Measurements from ENCODE around the gene ASCC1. TPM values are rescaled to one million over a fixed set of nuclear protein-coding genes. Genes with fewer than 3 reads are reported as not detected.

ASCC1 gene
- total and polyA plus RNA-seq, 2 donors from 2014 or later: 24.0 to 36.1 TPM

- intact Hi-C loops (cut with DNase I): no loop called here
- Histone ChIP-seq H3K9ac (ENCODE audit: low read length in 3 of 3) (no peak overlapping the region), H3K4me3 (ENCODE audit: low read length in 3 of 3) (no peak overlapping the region), H3K36me3 (ENCODE audit: control insufficient read depth in 2 of 3, insufficient read depth in 3 of 3, low read length in 3 of 3) (peaks cover 0 to 11% (median 10%) of the 10 kb centered on the region in 3 donors), H3K27me3 (ENCODE audit: control insufficient read depth, insufficient read depth, low read length) (no peaks in the 10 kb centered on the region), H3K9me3 (ENCODE audit: control insufficient read depth in 2 of 3, insufficient read depth in 1 of 3, low read length in 3 of 3) (no peaks in the 10 kb centered on the region), H3K4me1 (ENCODE audit: control insufficient read depth in 2 of 3, insufficient read depth in 2 of 3, low read depth in 1 of 3, low read length in 3 of 3) (peaks cover 1 to 5% (median 2%) of the 10 kb centered on the region in 3 donors), H3K27ac (ENCODE audit: low read depth in 2 of 2, low read length in 2 of 2) (no peak overlapping the region)
- FAIRE-seq (no peak), DNase-seq (no peak)
- TF ChIP-seq, protein P1, sequence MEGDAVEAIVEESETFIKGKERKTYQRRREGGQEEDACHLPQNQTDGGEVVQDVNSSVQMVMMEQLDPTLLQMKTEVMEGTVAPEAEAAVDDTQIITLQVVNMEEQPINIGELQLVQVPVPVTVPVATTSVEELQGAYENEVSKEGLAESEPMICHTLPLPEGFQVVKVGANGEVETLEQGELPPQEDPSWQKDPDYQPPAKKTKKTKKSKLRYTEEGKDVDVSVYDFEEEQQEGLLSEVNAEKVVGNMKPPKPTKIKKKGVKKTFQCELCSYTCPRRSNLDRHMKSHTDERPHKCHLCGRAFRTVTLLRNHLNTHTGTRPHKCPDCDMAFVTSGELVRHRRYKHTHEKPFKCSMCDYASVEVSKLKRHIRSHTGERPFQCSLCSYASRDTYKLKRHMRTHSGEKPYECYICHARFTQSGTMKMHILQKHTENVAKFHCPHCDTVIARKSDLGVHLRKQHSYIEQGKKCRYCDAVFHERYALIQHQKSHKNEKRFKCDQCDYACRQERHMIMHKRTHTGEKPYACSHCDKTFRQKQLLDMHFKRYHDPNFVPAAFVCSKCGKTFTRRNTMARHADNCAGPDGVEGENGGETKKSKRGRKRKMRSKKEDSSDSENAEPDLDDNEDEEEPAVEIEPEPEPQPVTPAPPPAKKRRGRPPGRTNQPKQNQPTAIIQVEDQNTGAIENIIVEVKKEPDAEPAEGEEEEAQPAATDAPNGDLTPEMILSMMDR (IDR thresholded peaks at IDR 0.05; ENCODE audit: borderline replicate concordance, extremely low read depth, insufficient read depth): no peak
Observed at GRCh38 chr10:72238392-72239175, 22.5 kb upstream of the ASCC1 start.

DNA sequence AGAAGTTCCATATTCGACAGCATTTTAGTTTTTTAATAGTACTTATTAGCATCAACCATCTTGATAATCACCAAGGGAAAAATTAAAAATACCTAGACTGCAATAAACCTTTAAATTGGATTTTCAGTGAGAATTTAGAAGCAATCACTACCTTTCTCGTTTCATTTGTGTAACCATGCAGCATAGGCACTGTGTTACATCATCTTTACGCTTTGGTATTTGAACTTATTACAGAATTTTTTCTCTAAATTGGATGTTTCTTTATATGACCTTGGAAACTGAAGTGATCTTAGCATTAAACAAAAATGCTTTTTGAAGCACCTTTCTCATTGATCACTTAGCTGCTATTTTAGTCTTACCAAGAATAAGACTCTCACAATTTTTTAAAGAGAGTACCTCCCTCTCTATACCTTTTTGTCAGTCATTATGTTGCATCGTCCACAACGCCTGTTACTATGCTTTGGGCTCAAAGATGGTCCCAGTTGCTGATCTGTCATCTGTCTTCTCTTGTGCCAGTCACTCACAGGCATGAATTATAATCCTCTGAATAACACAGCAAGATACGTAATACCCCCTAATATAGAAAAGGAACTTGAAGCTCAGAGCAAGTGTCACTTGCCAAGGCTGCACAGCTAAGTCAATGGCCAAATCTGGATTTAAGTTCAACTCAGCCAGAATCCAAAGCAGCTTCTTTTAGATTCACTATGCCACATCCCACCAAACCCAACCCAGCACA, 19.6 kb upstream of the ASCC1 start:
- Histone ChIP-seq H3K9ac (ENCODE audit: low read length in 3 of 3) (no peak overlapping the region), H3K4me3 (ENCODE audit: low read length in 3 of 3) (no peak overlapping the region), H3K4me1 (ENCODE audit: control insufficient read depth in 2 of 3, insufficient read depth in 2 of 3, low read depth in 1 of 3, low read length in 3 of 3) (no peaks in the 10 kb centered on the region), H3K27ac (ENCODE audit: low read depth in 2 of 2, low read length in 2 of 2) (no peak overlapping the region), H3K36me3 (ENCODE audit: control insufficient read depth in 2 of 3, insufficient read depth in 3 of 3, low read length in 3 of 3) (peaks cover 0 to 22% (median 15%) of the 10 kb centered on the region in 3 donors), H3K9me3 (ENCODE audit: control insufficient read depth in 2 of 3, insufficient read depth in 1 of 3, low read length in 3 of 3) (no peaks in the 10 kb centered on the region), H3K27me3 (ENCODE audit: control insufficient read depth, insufficient read depth, low read length) (no peaks in the 10 kb centered on the region)
- FAIRE-seq (no peak), DNase-seq (no peak)
- TF ChIP-seq, protein P1 (IDR thresholded peaks at IDR 0.05; ENCODE audit: borderline replicate concordance, extremely low read depth, insufficient read depth): no peak
- intact Hi-C loops (cut with DNase I): no loop called here

- FAIRE-seq: no peak
- intact Hi-C loops (cut with DNase I): no loop called here
- Histone ChIP-seq H3K4me1 (ENCODE audit: control insufficient read depth in 2 of 3, insufficient read depth in 2 of 3, low read depth in 1 of 3, low read length in 3 of 3) (peaks cover 0 to under 1% (median 0%) of the 10 kb centered on the region in 3 donors), H3K27ac (ENCODE audit: low read depth in 2 of 2, low read length in 2 of 2) (no peak overlapping the region), H3K27me3 (ENCODE audit: control insufficient read depth, insufficient read depth, low read length) (no peaks in the 10 kb centered on the region), H3K36me3 (ENCODE audit: control insufficient read depth in 2 of 3, insufficient read depth in 3 of 3, low read length in 3 of 3) (peaks cover 0 to 23% (median 15%) of the 10 kb centered on the region in 3 donors), H3K9me3 (ENCODE audit: control insufficient read depth in 2 of 3, insufficient read depth in 1 of 3, low read length in 3 of 3) (no peaks in the 10 kb centered on the region), H3K9ac (ENCODE audit: low read length in 3 of 3) (no peak overlapping the region), H3K4me3 (ENCODE audit: low read length in 3 of 3) (no peak overlapping the region)
- DNase-seq: no peak
- TF ChIP-seq, protein P1 (IDR thresholded peaks at IDR 0.05; ENCODE audit: borderline replicate concordance, extremely low read depth, insufficient read depth): no peak
Observed at GRCh38 chr10:72234560-72235095, 18.6 kb upstream of the ASCC1 start.

All from kidney (tissue), 14 donors.